Subcutaneous abdominal adipose tissue (tissue), 5 donors: ENCODE measurements around the gene TMEFF1.

Experiments used
- H3K27ac ChIP-seq: one replicate; pipeline ENCODE4 v1.7.0; 2013; ENCODE audit warnings: low read depth, mild to moderate bottlenecking, inconsistent platforms, low read length, moderate library complexity
- H3K27me3 ChIP-seq, 5 donors: one replicate each; pipeline ENCODE4 v1.7.0; 2013; ENCODE audit warnings: low read length in 5 of 5, inconsistent platforms in 1 of 5; ENCODE audit not compliant: control insufficient read depth in 5 of 5, insufficient read depth in 4 of 5
- H3K36me3 ChIP-seq, 5 donors: one replicate each; pipeline ENCODE4 v1.7.0; 2013; ENCODE audit warnings: low read length in 5 of 5; ENCODE audit not compliant: control insufficient read depth in 5 of 5, insufficient read depth in 5 of 5
- H3K4me1 ChIP-seq, 5 donors: one replicate each; pipeline ENCODE4 v1.7.0; 2013; ENCODE audit warnings: low read length in 5 of 5, mild to moderate bottlenecking in 3 of 5, moderate library complexity in 1 of 5; ENCODE audit not compliant: control insufficient read depth in 5 of 5, insufficient read depth in 5 of 5
- H3K4me3 ChIP-seq, 5 donors: one replicate each; pipeline ENCODE4 v1.7.0; 2013; ENCODE audit warnings: low read length in 5 of 5, low read depth in 1 of 5
- H3K9ac ChIP-seq, 5 donors: one replicate each; pipeline ENCODE4 v1.7.0; 2013; ENCODE audit warnings: low read length in 5 of 5, mild to moderate bottlenecking in 4 of 5, moderate library complexity in 3 of 5
- H3K9me3 ChIP-seq, 5 donors: one replicate each; pipeline ENCODE4 v1.7.0; 2013; ENCODE audit warnings: low read length in 5 of 5; ENCODE audit not compliant: control insufficient read depth in 5 of 5
- donor health status: healthy.
- donor health status: healthy.
- donor health status: healthy.
- donor health status: healthy.
- donor health status: healthy.

TMEFF1 gene, protein sequence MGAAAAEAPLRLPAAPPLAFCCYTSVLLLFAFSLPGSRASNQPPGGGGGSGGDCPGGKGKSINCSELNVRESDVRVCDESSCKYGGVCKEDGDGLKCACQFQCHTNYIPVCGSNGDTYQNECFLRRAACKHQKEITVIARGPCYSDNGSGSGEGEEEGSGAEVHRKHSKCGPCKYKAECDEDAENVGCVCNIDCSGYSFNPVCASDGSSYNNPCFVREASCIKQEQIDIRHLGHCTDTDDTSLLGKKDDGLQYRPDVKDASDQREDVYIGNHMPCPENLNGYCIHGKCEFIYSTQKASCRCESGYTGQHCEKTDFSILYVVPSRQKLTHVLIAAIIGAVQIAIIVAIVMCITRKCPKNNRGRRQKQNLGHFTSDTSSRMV

DNA sequence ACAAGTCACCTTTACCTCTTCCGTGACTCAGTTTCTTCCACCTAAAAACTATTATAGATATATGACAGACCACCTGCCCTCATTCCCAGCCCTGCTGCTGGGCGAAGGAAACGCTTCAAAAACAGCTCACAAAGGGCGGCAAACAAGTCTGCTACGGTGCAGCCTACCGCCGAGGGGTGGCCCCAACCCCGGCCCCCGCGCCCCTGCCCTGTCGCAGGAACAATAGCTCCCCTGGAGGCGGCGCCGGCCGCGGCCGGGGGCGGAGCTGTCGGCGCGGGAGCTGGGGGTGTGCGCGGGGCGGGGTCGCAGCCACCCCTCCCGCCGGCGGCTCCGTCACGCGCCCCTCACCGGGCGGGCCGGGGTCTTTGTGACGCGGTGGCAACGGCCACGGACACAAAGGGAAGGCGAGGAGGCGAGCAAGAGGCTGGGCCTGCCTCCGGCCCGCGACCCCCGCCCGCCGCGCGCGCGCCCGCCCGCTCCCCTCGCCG, at the start of gene TMEFF1:
Gene TMEFF1 (plus strand): TSS at position 362 of the 488 bp plus-strand sequence. CDS start 396 bp downstream, outside the sequence.
- Histone ChIP-seq H3K4me3 (peak within 1 kb of the TSS; percentile 13 to 72 (median 58)), H3K4me1 (peaks cover 0 to 13% (median 8%) of the 10 kb centered on the region in 5 donors), H3K27me3 (peaks cover 0 to 7% (median 4%) of the 10 kb centered on the region in 5 donors), H3K36me3 (no peaks in the 10 kb centered on the region), H3K9me3 (no peaks in the 10 kb centered on the region), H3K9ac (peak within 1 kb of the TSS in 2 of 5 donors; percentile 21 to 56), H3K27ac (no peak within 1 kb of the TSS)

DNA sequence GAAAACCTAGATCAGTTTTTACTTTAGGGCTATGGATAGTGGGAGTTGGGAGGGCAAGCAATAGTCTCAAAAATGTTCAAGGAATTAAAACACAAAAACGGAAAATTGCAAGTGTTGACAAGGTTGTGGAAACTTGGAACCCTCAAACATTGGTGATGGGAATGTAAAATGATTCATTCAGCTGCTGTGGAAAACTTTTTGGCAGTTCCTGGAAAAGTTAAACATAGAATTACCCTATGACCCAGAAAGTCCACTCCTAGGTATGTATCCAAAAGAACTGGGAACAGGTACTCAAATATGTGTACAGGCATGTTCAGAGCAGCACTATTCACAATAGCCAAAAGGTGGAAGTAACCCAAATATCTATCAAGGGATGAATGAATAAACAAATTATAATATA, 47.2 kb upstream of the TMEFF1 start:
- no peak overlapping the region for H3K9ac ChIP-seq
- H3K9me3 ChIP-seq, result no peaks in the 10 kb centered on the region
- no peaks in the 10 kb centered on the region for H3K27me3 ChIP-seq
- H3K4me1 ChIP-seq, result peaks cover 2 to 31% (median 28%) of the 10 kb centered on the region in 5 donors
- H3K36me3 ChIP-seq, result no peaks in the 10 kb centered on the region
- no peak overlapping the region for H3K4me3 ChIP-seq
- peak overlapping the region; percentile 78 for H3K27ac ChIP-seq

DNA sequence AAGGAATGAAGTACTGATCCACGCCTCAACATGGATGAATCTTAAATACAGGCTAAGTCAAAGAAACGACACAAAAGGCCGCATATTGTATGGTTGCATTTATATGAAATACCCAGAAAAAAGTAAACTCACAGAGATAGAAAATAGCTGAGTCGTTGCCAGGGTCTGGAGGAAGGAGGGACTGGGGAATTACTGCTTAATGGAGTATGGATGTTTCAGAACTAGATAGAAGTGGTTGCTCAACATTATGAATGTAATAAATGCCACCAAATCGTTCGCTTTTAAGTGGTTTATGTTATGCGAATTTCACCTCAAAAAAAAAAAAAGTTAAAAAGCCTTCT, 46.8 kb upstream of the TMEFF1 start:
- Histone ChIP-seq H3K4me3 (peak overlapping the region; percentile 72 to 82 (median 79)), H3K9ac (peak overlapping the region in 4 of 5 donors; percentile 30 to 89 (median 76)), H3K9me3 (no peaks in the 10 kb centered on the region), H3K27ac (peak overlapping the region; percentile 78), H3K27me3 (no peaks in the 10 kb centered on the region), H3K36me3 (no peaks in the 10 kb centered on the region), H3K4me1 (peaks cover 2 to 31% (median 28%) of the 10 kb centered on the region in 5 donors)

DNA sequence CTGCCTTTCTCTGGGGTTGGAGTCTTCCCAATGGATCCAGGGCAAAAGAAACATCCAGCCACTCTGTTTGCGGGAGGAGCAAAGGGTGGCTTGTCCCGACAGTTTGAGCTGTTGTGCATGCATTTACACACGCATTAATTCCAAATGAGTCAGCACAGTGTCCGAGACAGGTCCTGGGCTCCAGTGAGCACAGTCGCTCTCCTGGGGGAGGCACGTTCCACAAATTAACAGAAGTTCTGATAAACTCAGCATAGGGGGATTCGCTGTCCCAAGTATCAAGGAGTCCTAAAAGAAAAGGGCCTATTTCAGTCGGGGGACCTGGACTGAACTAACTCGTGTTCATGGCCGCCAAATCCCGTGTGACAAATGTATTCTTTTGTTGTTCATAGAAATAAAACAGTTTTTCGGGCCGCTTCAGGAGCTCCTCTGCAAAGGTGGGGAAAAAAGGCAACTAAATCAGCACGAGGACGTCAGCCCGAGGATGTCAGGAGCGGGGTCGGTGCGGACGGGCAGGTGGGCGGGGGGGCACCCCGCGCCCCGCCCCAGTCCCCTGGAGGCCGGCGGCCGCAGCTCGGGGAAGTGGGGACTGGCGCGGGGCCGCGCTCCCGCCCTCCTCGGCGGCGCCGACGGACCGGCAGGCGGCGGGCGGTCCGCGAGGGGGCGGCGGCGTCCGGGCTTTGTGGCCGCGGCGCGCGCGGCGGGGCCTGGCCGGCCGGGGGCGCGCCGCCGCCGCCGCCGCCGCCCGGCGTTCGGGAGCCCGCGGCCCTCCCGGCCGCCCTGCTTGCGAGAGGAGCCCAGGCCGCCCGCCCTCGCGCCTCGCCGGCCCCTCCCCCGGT, 46.2 kb upstream of the TMEFF1 start, which contains the start of gene MSANTD3:
Gene MSANTD3 (plus strand): TSS at position 614 of the 836 bp plus-strand sequence. CDS start 14,796 bp downstream, outside the sequence.
- H3K4me3 ChIP-seq, result peak within 1 kb of the TSS; percentile 74 to 82 (median 80)
- H3K9ac ChIP-seq, result peak within 1 kb of the TSS; percentile 30 to 89 (median 85)

DNA sequence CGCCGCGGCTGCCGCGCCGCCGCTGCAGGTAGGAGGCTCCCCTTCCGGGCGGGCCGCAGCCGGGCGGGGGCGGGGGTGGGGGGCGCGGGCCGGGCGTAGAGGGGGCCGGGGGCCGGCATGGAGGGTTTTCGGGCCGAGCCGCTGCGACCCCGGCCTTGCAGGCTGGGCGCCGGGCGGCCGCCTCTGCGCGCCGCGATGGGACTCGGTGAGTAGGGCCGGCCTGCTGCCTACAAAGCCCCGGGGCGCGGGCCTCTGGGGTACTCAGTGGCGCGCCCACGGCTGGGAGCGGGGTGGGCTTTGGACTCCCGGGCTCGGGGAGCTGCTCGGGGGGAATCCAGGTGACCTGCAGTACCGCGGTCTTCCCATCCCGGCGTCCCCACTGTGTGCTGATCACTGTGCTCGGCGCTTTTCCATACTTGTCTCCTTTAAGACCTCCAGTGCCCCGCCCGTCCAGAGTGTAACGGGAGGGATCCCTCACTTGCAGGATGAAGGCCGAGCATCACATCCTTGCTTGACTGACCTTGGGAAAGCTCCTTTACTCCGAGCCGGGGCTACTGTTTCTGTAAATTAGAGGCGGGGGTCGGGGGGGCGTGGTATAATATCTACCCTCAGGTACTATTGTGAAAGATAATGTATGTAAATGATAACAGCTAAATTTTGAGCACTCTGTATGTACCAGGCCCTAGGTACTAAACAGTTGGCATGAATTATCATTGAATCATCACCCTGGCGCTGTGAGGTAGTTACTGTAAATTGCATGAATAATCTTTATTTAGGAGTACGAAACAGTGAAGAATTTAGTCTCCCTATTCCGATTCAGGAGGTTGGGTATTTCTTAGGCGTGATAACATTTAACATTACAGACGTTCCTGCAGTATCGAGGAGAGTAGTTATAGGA, 45.3 kb upstream of the TMEFF1 start:
- Histone ChIP-seq H3K4me3 (peak overlapping the region; percentile 62 to 82 (median 77)), H3K9ac (peak overlapping the region in 4 of 5 donors; percentile 73 to 85 (median 80)), H3K27ac (peak overlapping the region; percentile 79), H3K9me3 (no peaks in the 10 kb centered on the region), H3K36me3 (no peaks in the 10 kb centered on the region), H3K4me1 (peaks cover 2 to 31% (median 28%) of the 10 kb centered on the region in 5 donors), H3K27me3 (no peaks in the 10 kb centered on the region)

More for the DNA sequence above, 46.2 kb upstream of the TMEFF1 start, which contains the start of gene MSANTD3:
- Histone ChIP-seq H3K4me1 (peaks cover 2 to 31% (median 28%) of the 10 kb centered on the region in 5 donors), H3K27me3 (no peaks in the 10 kb centered on the region), H3K27ac (peak within 1 kb of the TSS; percentile 79), H3K36me3 (no peaks in the 10 kb centered on the region), H3K9me3 (no peaks in the 10 kb centered on the region)

DNA sequence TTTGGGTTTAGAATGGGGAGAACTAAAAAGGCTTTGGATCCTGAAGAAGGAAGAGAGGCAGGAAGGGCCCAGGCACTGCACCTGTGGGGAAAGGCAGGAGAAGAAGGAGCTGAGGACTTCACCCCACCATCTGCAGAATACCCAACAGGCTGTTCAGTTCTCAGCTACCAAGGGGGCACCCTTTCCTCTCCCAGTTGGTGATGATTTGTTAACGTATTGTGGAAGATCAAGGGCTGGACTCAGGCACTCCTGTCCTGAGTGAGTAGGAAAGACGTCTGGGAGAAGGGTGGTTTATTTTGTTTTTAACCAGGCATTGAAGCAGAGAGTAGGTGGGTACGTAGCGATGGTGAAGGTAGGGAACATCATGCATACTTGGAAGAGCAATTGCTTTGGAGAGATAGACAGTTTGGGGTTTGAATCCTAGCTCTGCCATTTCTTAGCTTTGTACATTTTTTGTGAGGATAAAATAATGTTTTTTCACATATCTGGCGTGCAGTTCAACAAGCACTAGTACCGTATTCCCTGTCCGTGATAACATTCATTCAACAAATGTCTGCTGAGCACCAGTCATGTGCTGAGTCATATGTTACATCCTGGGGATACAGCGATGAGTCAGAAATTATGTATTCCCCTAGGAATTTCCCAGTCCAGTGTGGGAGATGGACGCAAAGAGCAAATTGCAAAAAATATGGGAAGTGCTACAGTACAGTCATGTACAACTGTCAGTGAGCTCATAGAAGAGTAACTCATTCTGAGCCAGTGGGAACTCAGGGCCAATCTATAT, 43.9 kb upstream of the TMEFF1 start:
- H3K4me1 ChIP-seq, result peaks cover 2 to 31% (median 28%) of the 10 kb centered on the region in 5 donors
- no peaks in the 10 kb centered on the region for H3K36me3 ChIP-seq
- H3K27me3 ChIP-seq, result no peaks in the 10 kb centered on the region
- H3K9me3 ChIP-seq, result no peaks in the 10 kb centered on the region
- H3K27ac ChIP-seq, result peak overlapping the region; percentile 79
- peak overlapping the region in 1 of 5 donors; percentile 33 for H3K4me3 ChIP-seq
- peak overlapping the region in 1 of 5 donors; percentile 37 for H3K9ac ChIP-seq

DNA sequence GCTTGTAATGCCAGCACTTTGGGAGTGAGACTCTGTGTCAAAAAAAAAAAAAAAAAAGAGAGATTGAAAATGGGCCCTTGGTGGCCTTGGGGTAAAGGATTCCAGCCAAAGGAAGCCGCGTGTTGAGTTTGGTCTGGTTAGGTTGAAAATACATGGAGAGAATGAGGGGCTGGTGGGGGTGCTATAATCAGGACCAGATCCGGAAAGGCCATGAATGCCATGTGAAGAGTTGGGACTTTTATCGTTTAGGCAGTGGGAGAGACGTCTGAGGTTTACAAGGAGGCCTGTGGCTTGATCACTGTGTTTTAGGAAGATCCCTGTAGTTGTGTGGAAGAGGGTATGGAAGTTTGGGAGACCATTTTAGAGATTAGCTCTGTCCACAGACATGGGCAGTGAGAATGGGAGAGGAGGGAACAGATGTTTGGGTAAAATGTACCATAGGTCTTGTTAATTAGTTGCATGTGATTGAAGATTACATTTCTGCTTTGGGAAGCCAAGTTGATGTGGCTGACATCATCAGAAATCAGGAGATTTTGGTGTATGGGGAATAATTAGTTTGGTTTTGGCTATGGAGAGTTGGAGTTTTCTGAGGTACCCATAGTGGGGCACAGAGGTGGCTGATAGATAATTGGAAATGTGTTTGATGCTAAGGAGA, 42.5 kb upstream of the TMEFF1 start:
- Histone ChIP-seq H3K36me3 (no peaks in the 10 kb centered on the region), H3K27me3 (no peaks in the 10 kb centered on the region), H3K27ac (no peak overlapping the region), H3K4me1 (peaks cover 2 to 31% (median 28%) of the 10 kb centered on the region in 5 donors), H3K9ac (no peak overlapping the region), H3K4me3 (no peak overlapping the region), H3K9me3 (no peaks in the 10 kb centered on the region)

DNA sequence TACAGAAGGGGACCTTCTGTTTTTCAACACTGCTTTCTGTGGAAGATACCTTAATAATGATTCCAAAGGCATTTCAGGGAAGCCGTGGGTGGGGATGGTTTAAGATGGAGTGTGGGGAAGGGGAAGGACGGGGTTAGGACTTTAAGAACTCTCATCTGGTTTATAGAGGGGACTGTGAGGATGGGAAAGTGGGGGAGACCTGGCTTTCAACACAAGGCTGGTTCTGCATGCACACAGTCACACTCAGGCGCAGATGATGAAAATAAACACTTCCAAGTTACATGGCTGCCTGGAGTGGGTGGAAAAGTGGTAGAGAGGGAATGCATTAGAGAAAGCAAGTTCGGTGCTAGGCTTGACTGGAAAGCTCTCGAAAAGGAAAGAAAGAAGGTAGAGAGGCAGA, 41.1 kb upstream of the TMEFF1 start:
- Histone ChIP-seq H3K4me1 (peaks cover 2 to 21% (median 18%) of the 10 kb centered on the region in 5 donors), H3K27ac (no peak overlapping the region), H3K4me3 (no peak overlapping the region), H3K9me3 (no peaks in the 10 kb centered on the region), H3K9ac (no peak overlapping the region), H3K36me3 (no peaks in the 10 kb centered on the region), H3K27me3 (no peaks in the 10 kb centered on the region)
